Measurements from ENCODE around the gene CTSS. TPM values are rescaled to one million over a fixed set of nuclear protein-coding genes. Genes with fewer than 3 reads are reported as not detected.
A peak's percentile ranks its signal among the peaks of the same experiment; 100 is the strongest.
"Not testable (repeated sequence)": the region's sequence is repeated elsewhere in the genome, so short reads cannot be mapped to it uniquely, and the experiment has no call there.

Gene CTSS
- total and polyA plus RNA-seq, 9 donors = 8.7 to 131 (median 13.6) TPM

GRCh38 chr1:150772326-150772725 is 6.7 kb upstream of the CTSS start:
- intact Hi-C loops (cut with DNase I) = no loop called here
- DNase-seq = no peak
- H3K4me3 ChIP-seq = no peak overlapping the region
- no peak overlapping the region for H3K27ac ChIP-seq
- H3K27me3 ChIP-seq = no peaks in the 10 kb centered on the region
- H3K9me3 ChIP-seq = no peaks in the 10 kb centered on the region
- H3K4me1 ChIP-seq (ENCODE audit: insufficient read depth) = no peaks in the 10 kb centered on the region
- H3K36me3 ChIP-seq = no peaks in the 10 kb centered on the region
- 83 to 90% (median 85%) methylated on average over 4 of the region's 4 CpGs for WGBS, 3 donors
- TF ChIP-seq EP300 (IDR thresholded peaks at IDR 0.05) (no peak), POLR2A (IDR thresholded peaks at IDR 0.05) (no peak)
- TF ChIP-seq, protein P1, sequence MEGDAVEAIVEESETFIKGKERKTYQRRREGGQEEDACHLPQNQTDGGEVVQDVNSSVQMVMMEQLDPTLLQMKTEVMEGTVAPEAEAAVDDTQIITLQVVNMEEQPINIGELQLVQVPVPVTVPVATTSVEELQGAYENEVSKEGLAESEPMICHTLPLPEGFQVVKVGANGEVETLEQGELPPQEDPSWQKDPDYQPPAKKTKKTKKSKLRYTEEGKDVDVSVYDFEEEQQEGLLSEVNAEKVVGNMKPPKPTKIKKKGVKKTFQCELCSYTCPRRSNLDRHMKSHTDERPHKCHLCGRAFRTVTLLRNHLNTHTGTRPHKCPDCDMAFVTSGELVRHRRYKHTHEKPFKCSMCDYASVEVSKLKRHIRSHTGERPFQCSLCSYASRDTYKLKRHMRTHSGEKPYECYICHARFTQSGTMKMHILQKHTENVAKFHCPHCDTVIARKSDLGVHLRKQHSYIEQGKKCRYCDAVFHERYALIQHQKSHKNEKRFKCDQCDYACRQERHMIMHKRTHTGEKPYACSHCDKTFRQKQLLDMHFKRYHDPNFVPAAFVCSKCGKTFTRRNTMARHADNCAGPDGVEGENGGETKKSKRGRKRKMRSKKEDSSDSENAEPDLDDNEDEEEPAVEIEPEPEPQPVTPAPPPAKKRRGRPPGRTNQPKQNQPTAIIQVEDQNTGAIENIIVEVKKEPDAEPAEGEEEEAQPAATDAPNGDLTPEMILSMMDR (IDR thresholded peaks at IDR 0.05) = no peak

DNA sequence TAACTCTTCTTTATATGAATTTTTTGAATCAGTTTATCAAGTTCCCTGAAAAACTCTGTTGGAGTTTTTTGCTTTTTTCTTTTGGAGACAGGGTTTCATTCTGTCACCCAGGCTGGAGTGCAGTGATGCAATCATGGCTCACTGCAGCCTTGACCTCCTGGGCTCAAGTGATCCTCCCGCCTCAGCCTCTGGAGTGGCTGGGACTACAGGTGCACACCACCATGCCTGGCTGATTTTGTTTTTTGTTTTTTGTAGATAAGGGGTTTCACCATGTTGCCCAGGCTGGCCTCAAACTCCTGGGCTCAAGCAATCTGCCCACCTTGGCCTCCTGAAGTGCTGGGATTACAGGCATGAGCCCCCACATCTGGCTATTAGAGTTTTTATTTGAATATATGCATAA is 2.1 kb upstream of the CTSS start:
- 24 to 64% (median 36%) methylated on average over 1 of the region's 1 CpG for WGBS, 3 donors

GRCh38 chr1:150765977-150766301 is 361 bp upstream of the CTSS start:
- H3K9me3 ChIP-seq; H3K4me1 ChIP-seq (ENCODE audit: insufficient read depth); H3K36me3 ChIP-seq; H3K27me3 ChIP-seq; intact Hi-C loops (cut with DNase I); DNase-seq; H3K4me3 ChIP-seq: not testable (repeated sequence)
- 88 to 100% (median 94%) methylated on average over 1 of the region's 1 CpG for WGBS, 3 donors
- peak overlapping the region in 1 of 2 donors; percentile 63 for H3K27ac ChIP-seq

More for the DNA sequence above, 2.1 kb upstream of the CTSS start:
- H3K27me3 ChIP-seq; H3K4me3 ChIP-seq; H3K4me1 ChIP-seq (ENCODE audit: insufficient read depth); H3K9me3 ChIP-seq; H3K27ac ChIP-seq; H3K36me3 ChIP-seq; intact Hi-C loops (cut with DNase I): not testable (repeated sequence)
- peak in 1 of 5 donors; percentile 24 for DNase-seq

- WGBS, 3 donors = 47 to 52% (median 48%) methylated on average over 2 of the region's 2 CpGs
- DNase-seq = no peak
- intact Hi-C loops (cut with DNase I) = no loop called here
- H3K9me3 ChIP-seq = no peaks in the 10 kb centered on the region
- no peaks in the 10 kb centered on the region for H3K27me3 ChIP-seq
- no peak overlapping the region for H3K27ac ChIP-seq
- H3K4me1 ChIP-seq (ENCODE audit: insufficient read depth) = no peaks in the 10 kb centered on the region
- H3K4me3 ChIP-seq = peak overlapping the region; percentile 33
- no peaks in the 10 kb centered on the region for H3K36me3 ChIP-seq
- TF ChIP-seq, protein P1 (IDR thresholded peaks at IDR 0.05) = no peak
- TF ChIP-seq EP300 (IDR thresholded peaks at IDR 0.05) (no peak), POLR2A (IDR thresholded peaks at IDR 0.05) (no peak)
Measured at GRCh38 chr1:150764617-150765101, 919 bp downstream of the CTSS start.

DNA sequence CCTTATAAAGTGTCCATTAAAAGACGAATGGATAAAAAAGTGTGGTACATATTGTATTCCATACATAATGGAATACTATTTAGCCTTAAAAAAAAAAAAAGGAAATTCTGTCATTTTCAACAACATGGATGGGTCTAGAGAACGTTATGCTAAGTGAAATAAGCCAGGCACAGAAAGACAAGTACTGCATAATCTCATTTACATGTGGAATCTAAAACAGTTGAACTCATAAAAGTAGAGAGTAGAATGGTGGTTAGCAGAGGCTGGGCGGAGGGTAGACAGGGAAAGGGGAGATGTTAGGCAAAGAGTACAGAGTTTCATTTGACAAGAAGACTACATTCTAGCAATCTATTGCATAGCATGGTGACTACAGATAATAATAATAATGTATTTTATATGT is 2.6 kb downstream of the CTSS start:
- Histone ChIP-seq H3K27ac (no peak overlapping the region), H3K4me1 (ENCODE audit: insufficient read depth) (no peaks in the 10 kb centered on the region), H3K36me3 (no peaks in the 10 kb centered on the region), H3K9me3 (no peaks in the 10 kb centered on the region), H3K4me3 (no peak overlapping the region), H3K27me3 (no peaks in the 10 kb centered on the region)
- no peak for TF ChIP-seq POLR2A (IDR thresholded peaks at IDR 0.05)
- no peak for TF ChIP-seq EP300 (IDR thresholded peaks at IDR 0.05)
- TF ChIP-seq, protein P1 (IDR thresholded peaks at IDR 0.05) = no peak
- intact Hi-C loops (cut with DNase I) = no loop called here
- no peak for DNase-seq
- 81 to 89% (median 83%) methylated on average over 3 of the region's 3 CpGs for WGBS, 3 donors

GRCh38 chr1:150762552-150762951 is 3.0 kb downstream of the CTSS start:
- no peaks in the 10 kb centered on the region for H3K27me3 ChIP-seq
- no peaks in the 10 kb centered on the region for H3K4me1 ChIP-seq (ENCODE audit: insufficient read depth)
- no peak overlapping the region for H3K27ac ChIP-seq
- H3K36me3 ChIP-seq = no peaks in the 10 kb centered on the region
- no peak for DNase-seq
- no peak overlapping the region for H3K4me3 ChIP-seq
- 89 to 96% (median 91%) methylated on average over 2 of the region's 2 CpGs for WGBS, 3 donors
- H3K9me3 ChIP-seq = no peaks in the 10 kb centered on the region
- TF ChIP-seq POLR2A (IDR thresholded peaks at IDR 0.05) (no peak), EP300 (IDR thresholded peaks at IDR 0.05) (no peak)
- TF ChIP-seq, protein P1 (IDR thresholded peaks at IDR 0.05) = no peak
- intact Hi-C loops (cut with DNase I) = no loop called here

Measured in ovary (tissue), 9 donors.